Esophagus squamous epithelium (tissue), 5 donors: ENCODE measurements around the gene GULP1. TPM values are rescaled to one million over a fixed set of nuclear protein-coding genes. Genes with fewer than 3 reads are reported as not detected.

Experiments
- DNase-seq: peaks from one replicate; lab custom pipeline; 2025; lab: John Stamatoyannopoulos, UW
- H3K27ac ChIP-seq, 4 donors: fragments of 200-600 bp; sonication (generic); one replicate each; pipeline ENCODE4 v1.5.1; 2016 to 2019; ENCODE audit warnings: mild to moderate bottlenecking in 1 of 4
- H3K27me3 ChIP-seq, 4 donors: fragments of 200-600 bp; sonication (generic); 1 replicate in 3 of 4; 2 replicates in 1 of 4; pipeline versions ENCODE4 v1.5.1 to v1.6.0; 2017 to 2021; ENCODE audit warnings: antibody characterized with exemption in 1 of 4
- H3K36me3 ChIP-seq, 3 donors: fragments of 200-600 bp; sonication (generic); one replicate each; pipeline ENCODE4 v1.5.1; 2016 to 2019
- H3K4me1 ChIP-seq, 3 donors: fragments of 200-600 bp; sonication (generic); one replicate each; pipeline ENCODE4 v1.5.1; 2017 to 2019
- H3K4me3 ChIP-seq, 4 donors: fragments of 200-600 bp; sonication (generic); 1 replicate in 3 of 4; 2 replicates in 1 of 4; pipeline ENCODE4 v1.5.1; 2016 to 2019; ENCODE audit warnings: mild to moderate bottlenecking in 2 of 4, moderate library complexity in 1 of 4
- H3K9me3 ChIP-seq, 3 donors: fragments of 200-600 bp; sonication (generic); one replicate each; pipeline ENCODE4 v1.5.1; 2016 to 2019
- POLR2A ChIP-seq, 4 donors: fragments of 450-650 bp; IDR thresholded peaks; one replicate each; pipeline ENCODE4 v1.6.1; 2017; ENCODE audit warnings: antibody characterized with exemption in 4 of 4, mild to moderate bottlenecking in 4 of 4, moderate library complexity in 3 of 4
- WGBS, 2 donors: methylation state at CpG; one replicate each; pipeline ENCODE4 v1.1.5; 2018; 5-methylcytosine and 5-hydroxymethylcytosine counted together
- intact Hi-C: fragments of 100-400 bp; cut with DNase I; formaldehyde crosslinking; loops from one replicate; pipeline ENCODE4 v1.15.0; 2022
- total RNA-seq, 4 donors: library from RNA; depleted of rRNA; stranded (reverse); fragments of >200 nt; gene quantifications; one replicate each; pipeline ENCODE4 v1.1.0, GENCODE V29; 2016
- TF ChIP-seq, protein P1 (sequence below), 6 experiments: fragments of 450-650 bp in 4 of 6; fragments of 200-600 bp in 2 of 6; sonication (generic) in 2 of 6; IDR thresholded peaks; one replicate each; pipeline ENCODE4 v1.5.1; 2016 to 2019; ENCODE audit warnings: antibody characterized with exemption in 6 of 6, mild to moderate bottlenecking in 4 of 6, moderate library complexity in 4 of 6
- donor health status: DM: yes; HTN: yes; CAD: no.

Gene GULP1
- total RNA-seq, 4 donors from 2014 or later: 10.4 to 39.3 (median 24.2) TPM

DNA sequence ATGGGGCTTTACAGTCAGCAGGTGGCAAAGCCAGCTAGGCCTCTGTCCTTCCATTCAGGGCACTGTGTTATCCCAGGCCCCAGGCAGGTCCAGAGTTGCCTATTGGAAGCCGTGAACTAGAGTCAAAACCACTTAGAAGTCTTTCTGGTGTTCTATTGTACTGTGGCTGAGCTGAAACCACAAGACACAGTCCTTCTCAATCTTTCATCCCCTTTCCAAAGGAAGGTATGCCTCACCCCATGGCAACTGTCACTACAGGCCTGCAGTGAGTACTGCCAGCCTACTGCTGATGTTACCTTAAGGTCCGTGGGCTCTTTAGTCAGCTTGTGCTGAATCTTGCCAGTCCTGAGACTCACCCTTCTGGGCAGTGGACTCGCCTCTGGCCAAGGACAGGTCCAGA, 181.6 kb downstream of the GULP1 start:
- H3K27me3 ChIP-seq: no peaks in the 10 kb centered on the region
- intact Hi-C loops: no loop called here
- H3K36me3 ChIP-seq: no peaks in the 10 kb centered on the region
- no peak for TF ChIP-seq POLR2A (IDR thresholded peaks at IDR 0.05)
- TF ChIP-seq, protein P1, sequence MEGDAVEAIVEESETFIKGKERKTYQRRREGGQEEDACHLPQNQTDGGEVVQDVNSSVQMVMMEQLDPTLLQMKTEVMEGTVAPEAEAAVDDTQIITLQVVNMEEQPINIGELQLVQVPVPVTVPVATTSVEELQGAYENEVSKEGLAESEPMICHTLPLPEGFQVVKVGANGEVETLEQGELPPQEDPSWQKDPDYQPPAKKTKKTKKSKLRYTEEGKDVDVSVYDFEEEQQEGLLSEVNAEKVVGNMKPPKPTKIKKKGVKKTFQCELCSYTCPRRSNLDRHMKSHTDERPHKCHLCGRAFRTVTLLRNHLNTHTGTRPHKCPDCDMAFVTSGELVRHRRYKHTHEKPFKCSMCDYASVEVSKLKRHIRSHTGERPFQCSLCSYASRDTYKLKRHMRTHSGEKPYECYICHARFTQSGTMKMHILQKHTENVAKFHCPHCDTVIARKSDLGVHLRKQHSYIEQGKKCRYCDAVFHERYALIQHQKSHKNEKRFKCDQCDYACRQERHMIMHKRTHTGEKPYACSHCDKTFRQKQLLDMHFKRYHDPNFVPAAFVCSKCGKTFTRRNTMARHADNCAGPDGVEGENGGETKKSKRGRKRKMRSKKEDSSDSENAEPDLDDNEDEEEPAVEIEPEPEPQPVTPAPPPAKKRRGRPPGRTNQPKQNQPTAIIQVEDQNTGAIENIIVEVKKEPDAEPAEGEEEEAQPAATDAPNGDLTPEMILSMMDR (IDR thresholded peaks at IDR 0.05): no peak
- no peak overlapping the region for H3K4me3 ChIP-seq
- H3K27ac ChIP-seq: no peak overlapping the region
- H3K9me3 ChIP-seq: peaks cover 0 to 8% (median 0%) of the 10 kb centered on the region in 3 donors
- WGBS, 2 donors: 40% methylated on average over 1 of the region's 3 CpGs; no CpG with 5 or more reads in 1 of the 2 donors
- no peaks in the 10 kb centered on the region for H3K4me1 ChIP-seq
- no peak for DNase-seq

DNA sequence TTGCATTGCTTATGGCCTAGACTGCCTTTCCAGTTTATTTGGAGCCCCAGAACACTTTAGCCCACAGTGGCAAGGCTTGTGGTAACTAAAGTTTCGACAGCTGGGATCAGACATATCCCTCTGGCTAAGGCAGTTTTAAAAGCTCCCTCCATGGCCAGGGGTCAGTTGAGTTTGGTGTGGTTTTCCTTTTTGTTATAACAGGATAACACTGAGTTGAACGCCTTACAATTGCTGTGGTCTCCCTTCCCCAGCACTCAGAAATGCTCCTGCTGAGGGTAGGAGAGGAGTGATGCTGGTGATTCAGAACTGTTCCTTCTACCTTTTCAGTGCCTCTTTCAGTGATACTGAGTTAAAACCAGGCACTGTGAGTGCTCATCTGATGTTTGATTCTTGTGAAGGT, 182.6 kb downstream of the GULP1 start:
- Histone ChIP-seq H3K9me3 (peaks cover 0 to 8% (median 0%) of the 10 kb centered on the region in 3 donors), H3K27me3 (no peaks in the 10 kb centered on the region), H3K4me3 (no peak overlapping the region), H3K36me3 (no peaks in the 10 kb centered on the region), H3K27ac (no peak overlapping the region), H3K4me1 (no peaks in the 10 kb centered on the region)
- TF ChIP-seq, protein P1 (IDR thresholded peaks at IDR 0.05): no peak
- no peak for TF ChIP-seq POLR2A (IDR thresholded peaks at IDR 0.05)
- 62 to 100% methylated on average over 2 of the region's 2 CpGs for WGBS, 2 donors
- DNase-seq: no peak
- intact Hi-C loops: no loop called here

DNA sequence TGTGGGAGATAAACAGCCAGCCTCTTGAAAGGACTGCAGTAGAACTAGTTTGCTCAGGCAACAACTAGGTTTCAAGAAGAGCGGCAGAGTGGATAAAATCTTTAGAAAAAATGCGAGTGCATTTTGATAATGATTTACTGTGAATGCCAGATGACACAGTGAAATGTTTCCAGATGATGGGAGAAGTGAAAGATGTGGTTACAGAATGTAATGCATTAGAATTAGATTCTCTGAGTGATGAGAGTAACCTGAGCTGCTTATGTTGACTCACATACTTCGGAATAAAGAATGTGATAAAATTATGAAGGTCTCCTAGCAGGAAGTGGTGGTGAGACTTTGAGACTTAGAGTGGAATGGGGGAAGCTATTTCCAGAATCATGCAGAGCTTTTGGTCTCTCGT, 184.3 kb downstream of the GULP1 start:
- 67 to 83% methylated on average over 4 of the region's 4 CpGs for WGBS, 2 donors
- no peak for DNase-seq

DNA sequence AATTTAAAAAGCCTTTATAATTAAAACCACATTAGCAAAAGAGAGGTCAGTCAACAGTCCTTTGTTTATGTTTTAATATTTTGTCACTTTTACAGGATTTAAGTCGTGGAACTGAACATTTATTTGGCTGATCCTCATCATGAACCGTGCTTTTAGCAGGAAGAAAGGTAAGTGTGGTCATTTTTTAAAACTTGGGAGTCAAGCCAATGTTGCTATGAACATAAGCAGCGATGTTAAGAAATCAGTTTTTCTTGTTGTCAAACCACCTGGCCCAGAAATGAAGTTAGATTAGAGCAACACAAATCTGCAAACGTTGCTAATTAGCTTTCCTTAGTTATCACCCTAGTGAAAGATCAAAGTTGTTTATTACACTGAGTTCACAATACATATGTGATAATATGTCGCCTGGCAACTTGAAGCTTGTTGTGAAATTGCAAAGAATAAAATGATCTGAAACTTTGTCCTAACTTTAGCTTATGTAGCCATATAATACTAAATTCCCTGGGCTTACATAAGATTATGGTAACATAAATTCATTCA, 186.0 kb downstream of the GULP1 start:
- no peaks in the 10 kb centered on the region for H3K9me3 ChIP-seq
- no peak for TF ChIP-seq POLR2A (IDR thresholded peaks at IDR 0.05)
- TF ChIP-seq, protein P1 (IDR thresholded peaks at IDR 0.05): no peak
- no peak for DNase-seq
- WGBS, 2 donors: 41 to 53% methylated on average over 5 of the region's 5 CpGs
- no peak overlapping the region for H3K4me3 ChIP-seq
- no peaks in the 10 kb centered on the region for H3K4me1 ChIP-seq
- H3K27ac ChIP-seq: no peak overlapping the region
- H3K27me3 ChIP-seq: no peaks in the 10 kb centered on the region
- H3K36me3 ChIP-seq: no peaks in the 10 kb centered on the region
- intact Hi-C loops: no loop called here

More for the DNA sequence above, 184.3 kb downstream of the GULP1 start:
- Histone ChIP-seq H3K4me3 (no peak overlapping the region), H3K36me3 (no peaks in the 10 kb centered on the region), H3K4me1 (no peaks in the 10 kb centered on the region), H3K9me3 (peaks cover 0 to 2% (median 0%) of the 10 kb centered on the region in 3 donors), H3K27ac (no peak overlapping the region), H3K27me3 (no peaks in the 10 kb centered on the region)
- no peak for TF ChIP-seq POLR2A (IDR thresholded peaks at IDR 0.05)
- TF ChIP-seq, protein P1 (IDR thresholded peaks at IDR 0.05): no peak
- intact Hi-C loops: no loop called here

DNA sequence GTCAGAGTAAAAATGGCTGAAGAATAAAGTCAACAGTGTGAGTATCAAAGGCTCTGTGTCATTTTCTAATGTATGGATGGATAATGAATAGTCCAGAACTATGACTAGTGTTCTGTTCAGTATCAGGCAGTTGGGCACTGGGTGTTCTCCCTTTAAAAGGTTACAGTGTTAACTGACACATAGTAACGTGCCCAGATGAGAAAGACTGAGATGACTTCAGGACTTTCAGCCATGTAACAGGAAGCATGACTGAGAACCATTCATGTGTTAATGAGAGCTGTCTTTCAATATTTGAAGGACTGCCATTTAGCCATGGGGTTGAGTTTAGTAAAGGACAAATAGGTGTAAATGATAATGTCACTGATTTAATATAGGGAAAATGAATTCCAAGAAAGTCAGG, 187.1 kb downstream of the GULP1 start:
- no peak for TF ChIP-seq POLR2A (IDR thresholded peaks at IDR 0.05)
- TF ChIP-seq, protein P1 (IDR thresholded peaks at IDR 0.05): no peak
- Histone ChIP-seq H3K27me3 (no peaks in the 10 kb centered on the region), H3K4me1 (no peaks in the 10 kb centered on the region), H3K27ac (no peak overlapping the region), H3K36me3 (no peaks in the 10 kb centered on the region), H3K9me3 (no peaks in the 10 kb centered on the region), H3K4me3 (no peak overlapping the region)
- 30 to 50% methylated on average over 1 of the region's 1 CpG for WGBS, 2 donors
- intact Hi-C loops: no loop called here
- DNase-seq: no peak
